Left hindlimb (tissue), 1 donor: ENCODE data around the gene HCFC1.
A peak's percentile ranks its signal among the peaks of the same experiment; 100 is the strongest.

Source experiments
- DNase-seq: peaks from one replicate; pipeline ENCODE4 v3.0.0-alpha.2; 2018

HCFC1 gene

DNA sequence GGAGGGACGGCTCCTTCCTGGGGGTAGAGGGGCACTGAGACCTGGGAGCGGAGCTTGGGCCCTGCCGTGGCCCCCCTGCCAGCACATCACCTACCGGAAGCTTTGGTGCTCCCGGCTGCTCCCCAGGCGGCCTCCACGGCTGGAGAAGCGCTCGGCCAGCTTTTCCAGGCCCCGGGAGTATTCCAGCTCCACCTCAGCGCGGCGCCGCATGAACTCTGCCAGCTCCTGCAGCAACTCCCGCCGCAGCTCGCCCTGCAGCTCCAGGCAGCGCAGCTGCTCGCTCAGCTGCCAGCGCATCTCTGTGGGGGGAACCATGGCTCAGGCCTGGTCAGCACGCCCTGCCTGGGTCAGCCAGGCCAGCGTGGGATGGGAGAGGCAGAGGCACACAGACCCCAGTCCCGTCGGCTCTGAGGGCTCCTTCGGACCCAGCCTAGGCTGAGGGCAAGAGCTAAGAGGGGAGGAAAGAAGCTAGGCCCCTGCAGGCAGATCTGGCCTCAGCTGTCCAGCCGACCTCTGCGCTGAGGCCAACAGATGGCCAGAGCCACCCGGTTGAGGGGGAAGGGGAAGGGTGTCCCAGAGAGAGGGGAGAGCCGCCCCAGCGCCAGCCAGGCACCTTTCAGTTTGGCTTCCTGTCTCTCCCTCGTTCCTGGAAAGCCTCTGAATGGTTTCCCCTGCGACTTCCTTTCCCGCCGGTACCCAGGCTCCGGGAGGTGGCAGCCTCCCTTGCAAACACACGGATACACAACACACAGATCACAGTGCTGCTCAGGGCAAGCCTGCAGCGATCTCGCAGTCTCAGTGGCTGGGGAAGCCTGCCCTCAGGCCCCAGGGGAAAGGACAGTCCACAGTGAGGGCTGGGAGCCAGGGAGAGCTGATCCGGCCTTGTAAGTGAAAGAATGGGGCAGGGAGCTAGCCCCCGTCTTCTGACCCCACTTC lies 49.8 kb downstream of the HCFC1 start:
- DNase-seq, result peak; percentile 28

DNA sequence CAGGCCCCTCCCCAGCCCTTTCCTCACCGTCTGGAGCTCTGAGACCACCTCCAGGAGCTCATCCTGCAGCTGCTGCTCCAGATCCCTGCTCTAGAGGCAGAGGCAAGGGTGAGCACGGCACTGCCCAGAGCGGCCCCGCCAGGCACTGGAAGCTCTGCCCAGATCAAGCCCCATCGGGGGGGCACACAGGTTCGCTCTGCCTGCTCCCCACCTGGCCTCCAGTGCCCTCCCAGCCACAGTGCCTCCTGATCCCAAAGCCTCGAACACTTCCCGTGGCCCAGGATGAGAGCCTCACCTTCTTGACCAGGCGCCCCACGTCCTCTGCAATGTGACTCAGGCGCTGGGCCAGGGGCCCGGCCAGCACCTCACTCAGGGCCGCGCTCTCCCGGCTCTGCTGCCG lies 50.5 kb downstream of the HCFC1 start:
- DNase-seq, result no peak

DNA sequence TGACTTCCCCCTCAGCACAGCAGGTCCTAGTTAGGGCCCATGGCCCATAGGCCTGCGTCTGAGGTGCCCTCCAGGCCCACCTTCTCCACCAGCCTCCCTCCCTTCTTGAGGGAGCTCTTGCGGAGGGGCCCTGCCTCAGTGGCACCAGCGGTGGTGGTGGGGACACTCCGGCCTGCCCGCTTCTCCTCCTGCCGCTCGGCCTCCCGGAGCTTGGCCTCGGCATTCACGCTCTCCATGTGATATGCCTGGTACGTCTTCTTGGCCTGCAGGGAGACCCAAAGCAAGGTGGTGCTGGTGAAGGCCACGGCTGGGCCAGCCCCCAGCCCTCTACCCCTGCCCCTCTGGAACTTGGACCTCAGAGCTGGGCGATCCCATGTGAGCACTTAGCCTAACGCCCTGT lies 51.1 kb downstream of the HCFC1 start:
- DNase-seq, result no peak

DNA sequence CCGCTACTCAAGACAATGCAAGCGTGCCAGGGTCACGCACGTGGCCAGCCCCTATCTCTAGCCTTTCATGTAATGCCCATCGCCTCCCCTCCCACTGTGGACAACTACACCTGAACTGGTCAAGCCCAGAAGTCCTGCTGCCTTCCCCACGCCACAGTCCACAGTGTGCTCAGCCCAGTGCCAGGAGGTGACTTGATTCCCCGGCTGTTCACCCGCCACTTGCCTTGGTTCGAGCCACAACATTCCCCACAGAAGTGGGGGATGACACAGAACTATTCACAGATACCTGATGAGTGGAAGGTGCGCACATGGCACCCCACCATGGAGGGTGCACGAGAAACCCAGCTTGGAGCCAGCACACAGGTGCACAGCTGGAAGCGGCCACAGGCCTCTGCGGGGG lies 52.3 kb downstream of the HCFC1 start:
- DNase-seq, result no peak

DNA sequence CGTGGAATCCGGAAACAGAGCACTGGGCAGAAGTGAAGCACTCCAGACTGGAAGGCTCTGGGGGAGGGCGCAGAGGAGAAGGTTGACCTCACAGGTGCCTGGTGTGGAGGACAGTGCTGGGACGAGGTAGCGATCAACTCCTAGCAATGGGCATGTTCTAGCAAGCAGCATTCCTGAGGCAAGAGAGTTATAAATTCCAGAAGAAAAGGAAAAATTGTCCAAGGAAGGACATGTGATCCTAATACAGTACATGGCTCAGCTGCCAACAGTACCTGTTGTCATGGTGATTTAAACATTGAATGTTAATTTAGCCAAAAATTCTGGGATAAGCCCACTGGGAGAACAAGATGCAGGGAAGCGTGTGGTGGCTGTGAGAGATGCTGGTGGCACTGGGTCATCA lies 53.7 kb downstream of the HCFC1 start:
- DNase-seq, result no peak

DNA sequence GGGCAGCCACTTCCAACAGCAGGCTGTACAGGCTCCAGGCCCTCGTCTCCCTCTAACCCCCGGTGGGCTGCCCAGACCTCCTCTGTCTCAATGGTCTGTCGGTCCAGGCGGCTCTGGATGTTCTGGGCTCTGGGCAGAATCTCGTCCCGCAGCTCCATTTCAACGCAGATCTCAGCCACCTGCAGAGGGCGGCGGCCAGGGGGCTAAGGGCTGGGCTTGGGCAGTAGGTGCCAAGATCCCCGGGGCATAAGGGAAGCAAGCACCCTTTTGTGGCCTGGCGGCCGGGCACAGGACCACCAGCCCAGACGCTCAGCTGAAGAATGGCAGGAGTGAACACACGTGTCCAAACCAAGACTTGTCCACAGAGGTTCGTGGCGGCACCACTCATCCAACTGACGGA lies 57.9 kb downstream of the HCFC1 start:
- DNase-seq, result no peak

DNA sequence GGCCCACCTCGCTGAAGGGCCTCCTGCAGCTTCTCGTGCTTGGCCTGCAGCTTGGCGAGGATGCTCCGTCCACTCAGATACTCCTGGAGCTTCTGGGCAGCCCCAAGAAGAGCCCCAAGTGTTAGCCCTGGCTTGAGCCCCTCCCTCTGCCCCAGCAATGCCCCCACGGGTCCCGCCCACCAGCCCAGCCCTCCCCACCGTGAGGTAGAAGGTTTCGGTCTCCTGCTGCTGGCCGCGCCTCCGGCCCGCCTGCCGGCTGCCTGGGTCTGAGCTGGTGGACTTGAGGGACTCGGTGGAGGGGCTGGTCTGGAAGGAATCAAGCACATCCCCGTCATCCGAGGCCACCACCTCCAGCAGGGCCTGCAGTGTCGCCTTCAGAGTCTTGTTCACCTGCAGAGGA lies 58.4 kb downstream of the HCFC1 start:
- DNase-seq, result no peak

DNA sequence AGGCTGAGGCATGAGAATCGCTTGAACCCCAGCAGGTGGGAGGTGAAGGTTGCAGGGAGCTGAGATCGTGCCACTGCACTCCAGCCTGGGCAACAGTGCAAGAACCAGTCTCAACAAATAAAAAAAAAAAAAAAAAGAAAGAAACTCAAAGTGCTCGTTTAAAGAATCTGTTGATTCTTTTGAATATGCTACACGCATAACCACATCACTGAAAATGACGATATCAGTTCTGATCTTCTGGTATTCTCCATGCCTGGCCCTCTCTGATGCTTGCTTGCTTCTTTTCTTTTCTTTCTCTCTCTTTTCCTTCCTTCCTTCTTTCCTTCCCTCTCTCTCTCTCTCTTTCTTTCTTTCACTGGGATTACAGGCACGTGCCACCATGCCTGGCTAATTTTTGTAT lies 59.8 kb downstream of the HCFC1 start:
- DNase-seq, result no peak

DNA sequence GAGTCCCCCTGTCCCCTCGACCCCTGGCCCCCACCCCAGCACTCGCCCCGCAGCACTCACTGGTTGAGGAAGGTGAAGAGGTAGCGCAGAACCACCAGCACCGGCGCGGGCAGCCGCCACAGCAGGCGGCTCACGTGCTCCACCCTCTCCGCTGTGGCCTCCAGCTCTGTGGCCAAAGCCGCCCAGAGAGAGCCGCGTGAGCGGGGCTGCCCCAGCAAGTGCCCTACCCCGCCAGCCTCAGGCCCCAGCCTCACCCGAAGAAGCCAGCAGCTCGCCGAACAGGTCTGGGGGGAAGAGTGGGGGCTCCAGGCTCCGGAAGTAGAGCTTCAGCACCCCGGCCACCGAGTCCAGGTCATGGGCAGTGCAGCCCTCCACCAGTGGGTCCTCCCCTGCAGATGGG lies 61.2 kb downstream of the HCFC1 start:
- no peak for DNase-seq

DNA sequence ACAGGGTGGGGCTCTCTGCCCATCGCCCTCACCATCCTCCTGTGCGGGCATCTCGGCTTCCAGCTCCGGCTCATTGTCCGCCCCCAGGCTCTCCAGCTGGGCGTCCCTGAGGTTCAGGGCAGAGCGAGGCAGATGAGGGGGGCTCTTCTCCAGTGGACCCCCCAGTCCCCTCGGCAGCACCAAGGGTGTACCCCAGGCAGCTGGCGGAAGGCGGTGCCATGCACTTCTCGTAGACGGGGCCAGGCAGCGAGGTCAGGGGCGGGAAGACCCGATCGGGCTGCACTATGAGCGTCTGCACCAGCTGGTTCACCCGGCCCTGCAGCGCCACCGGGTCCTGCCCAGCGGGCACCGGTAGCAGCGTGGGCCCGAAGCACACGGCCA lies 61.6 kb downstream of the HCFC1 start:
- no peak for DNase-seq

DNA sequence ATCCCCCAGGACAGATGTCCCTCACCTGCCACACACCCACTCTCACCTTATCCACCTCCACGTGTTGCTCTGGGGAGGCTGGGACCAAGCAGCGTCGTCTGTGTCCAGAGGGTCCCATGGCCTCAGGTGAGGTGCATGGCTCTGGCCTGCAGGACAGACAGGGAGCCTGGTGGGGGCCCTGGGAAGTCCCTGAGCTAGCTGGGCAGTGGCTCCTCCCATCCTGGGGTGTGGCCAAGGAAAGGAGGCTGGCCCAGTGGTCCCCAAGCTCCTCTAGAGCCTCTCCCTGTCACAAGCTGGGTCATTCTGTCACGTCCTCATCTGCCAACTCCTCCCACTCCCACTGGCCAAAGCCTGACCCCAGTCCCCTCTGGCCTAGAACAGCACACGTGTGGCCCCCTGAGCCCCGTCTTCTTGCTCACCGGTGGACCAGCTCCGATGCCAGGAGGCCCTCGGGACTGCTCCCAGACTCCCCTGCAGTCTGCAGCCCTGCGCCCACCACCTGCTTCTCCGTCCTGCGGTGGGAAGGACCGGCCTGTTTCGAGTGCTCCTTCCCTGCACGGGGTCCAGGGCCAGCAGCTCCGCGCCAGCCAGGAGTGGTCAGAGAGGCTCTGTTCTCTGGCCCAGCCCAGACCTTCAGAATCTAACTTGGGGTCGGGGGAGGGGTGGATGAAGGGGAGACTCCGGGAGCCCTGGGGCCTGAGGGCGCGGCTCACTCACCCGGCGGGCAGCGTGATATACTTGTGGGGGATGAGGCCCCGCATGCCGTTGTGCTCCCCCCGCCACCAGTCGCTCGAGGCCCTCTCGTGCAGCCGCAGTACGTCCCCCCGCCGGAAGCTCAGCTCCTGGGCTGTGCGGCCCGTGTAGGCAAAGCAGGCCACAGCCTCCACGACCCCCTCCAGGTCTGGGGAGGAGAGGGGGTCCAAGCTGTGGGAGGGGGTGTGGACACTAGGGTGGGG lies 62.3 kb downstream of the HCFC1 start:
- no peak for DNase-seq

DNA sequence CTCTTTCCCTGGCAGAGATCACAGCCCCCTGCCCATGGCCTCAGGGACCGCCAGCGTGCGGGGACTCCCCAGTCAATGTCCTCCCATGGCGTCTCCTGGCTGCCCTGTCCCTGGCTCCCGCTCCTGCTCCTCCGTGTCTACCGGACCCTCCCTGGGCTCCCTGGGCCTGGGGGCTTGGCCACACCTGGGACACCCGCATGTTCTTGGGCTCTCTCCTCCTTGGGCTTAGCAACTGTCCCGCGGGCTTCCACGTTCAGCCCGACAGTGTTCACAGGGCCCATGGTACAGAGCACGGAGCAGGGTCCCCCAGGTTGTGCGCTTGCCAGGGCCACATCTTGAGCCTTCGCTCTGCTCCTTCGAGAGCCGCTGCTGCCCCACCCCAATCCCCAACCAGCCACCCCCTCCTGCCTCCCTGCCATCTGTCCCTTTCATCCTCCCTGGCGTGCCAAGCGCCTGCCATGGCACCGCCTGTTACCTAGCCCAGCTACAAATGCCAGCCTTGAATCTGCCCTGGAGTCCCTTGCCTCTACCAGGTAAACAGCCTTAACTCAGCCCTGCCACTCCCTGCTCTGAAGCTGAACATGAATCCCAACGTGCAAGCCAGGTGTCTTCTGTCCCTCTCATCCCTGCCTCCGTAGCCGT lies 63.3 kb downstream of the HCFC1 start:
- no peak for DNase-seq

DNA sequence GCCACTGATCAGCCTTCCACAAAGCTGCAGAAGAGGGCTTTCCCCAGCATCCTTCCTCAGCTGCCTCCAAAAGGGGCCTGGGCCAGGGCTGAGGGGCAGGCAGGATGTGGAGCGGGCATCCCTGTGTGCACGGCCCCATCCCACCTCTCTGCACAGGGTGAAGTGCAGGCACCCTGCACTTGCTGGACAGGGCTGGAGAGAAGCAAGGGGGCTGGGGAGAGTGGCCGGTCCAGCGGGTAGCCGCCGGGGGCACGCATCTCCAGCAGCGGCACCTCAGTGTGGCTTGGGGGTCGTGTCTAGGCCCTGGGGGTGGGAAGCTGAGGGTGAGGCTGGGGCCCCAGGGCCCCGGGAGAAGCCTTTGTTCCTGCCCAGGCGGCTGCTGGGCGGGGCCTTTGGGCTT lies 64.2 kb downstream of the HCFC1 start:
- no peak for DNase-seq

DNA sequence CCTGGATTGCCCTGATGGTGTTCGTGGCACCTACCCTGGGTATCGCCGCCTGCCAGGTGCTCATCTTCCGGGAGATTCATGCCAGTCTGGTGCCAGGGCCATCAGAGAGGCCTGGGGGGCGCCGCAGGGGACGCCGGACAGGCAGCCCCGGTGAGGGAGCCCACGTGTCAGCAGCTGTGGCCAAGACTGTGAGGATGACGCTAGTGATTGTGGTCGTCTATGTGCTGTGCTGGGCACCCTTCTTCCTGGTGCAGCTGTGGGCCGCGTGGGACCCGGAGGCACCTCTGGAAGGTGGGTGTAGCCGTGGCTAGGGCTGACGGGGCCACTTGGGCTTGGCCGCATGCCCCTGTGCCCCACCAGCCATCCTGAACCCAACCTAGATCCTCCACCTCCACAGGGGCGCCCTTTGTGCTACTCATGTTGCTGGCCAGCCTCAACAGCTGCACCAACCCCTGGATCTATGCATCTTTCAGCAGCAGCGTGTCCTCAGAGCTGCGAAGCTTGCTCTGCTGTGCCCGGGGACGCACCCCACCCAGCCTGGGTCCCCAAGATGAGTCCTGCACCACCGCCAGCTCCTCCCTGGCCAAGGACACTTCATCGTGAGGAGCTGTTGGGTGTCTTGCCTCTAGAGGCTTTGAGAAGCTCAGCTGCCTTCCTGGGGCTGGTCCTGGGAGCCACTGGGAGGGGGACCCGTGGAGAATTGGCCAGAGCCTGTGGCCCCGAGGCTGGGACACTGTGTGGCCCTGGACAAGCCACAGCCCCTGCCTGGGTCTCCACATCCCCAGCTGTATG lies 65.3 kb downstream of the HCFC1 start:
- DNase-seq, result no peak

DNA sequence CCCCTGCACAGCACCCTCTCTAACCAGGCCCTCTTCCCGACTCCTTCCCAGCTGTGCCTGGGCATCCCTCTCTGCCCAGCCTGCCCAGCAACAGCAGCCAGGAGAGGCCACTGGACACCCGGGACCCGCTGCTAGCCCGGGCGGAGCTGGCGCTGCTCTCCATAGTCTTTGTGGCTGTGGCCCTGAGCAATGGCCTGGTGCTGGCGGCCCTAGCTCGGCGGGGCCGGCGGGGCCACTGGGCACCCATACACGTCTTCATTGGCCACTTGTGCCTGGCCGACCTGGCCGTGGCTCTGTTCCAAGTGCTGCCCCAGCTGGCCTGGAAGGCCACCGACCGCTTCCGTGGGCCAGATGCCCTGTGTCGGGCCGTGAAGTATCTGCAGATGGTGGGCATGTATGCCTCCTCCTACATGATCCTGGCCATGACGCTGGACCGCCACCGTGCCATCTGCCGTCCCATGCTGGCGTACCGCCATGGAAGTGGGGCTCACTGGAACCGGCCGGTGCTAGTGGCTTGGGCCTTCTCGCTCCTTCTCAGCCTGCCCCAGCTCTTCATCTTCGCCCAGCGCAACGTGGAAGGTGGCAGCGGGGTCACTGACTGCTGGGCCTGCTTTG lies 66.0 kb downstream of the HCFC1 start:
- no peak for DNase-seq

DNA sequence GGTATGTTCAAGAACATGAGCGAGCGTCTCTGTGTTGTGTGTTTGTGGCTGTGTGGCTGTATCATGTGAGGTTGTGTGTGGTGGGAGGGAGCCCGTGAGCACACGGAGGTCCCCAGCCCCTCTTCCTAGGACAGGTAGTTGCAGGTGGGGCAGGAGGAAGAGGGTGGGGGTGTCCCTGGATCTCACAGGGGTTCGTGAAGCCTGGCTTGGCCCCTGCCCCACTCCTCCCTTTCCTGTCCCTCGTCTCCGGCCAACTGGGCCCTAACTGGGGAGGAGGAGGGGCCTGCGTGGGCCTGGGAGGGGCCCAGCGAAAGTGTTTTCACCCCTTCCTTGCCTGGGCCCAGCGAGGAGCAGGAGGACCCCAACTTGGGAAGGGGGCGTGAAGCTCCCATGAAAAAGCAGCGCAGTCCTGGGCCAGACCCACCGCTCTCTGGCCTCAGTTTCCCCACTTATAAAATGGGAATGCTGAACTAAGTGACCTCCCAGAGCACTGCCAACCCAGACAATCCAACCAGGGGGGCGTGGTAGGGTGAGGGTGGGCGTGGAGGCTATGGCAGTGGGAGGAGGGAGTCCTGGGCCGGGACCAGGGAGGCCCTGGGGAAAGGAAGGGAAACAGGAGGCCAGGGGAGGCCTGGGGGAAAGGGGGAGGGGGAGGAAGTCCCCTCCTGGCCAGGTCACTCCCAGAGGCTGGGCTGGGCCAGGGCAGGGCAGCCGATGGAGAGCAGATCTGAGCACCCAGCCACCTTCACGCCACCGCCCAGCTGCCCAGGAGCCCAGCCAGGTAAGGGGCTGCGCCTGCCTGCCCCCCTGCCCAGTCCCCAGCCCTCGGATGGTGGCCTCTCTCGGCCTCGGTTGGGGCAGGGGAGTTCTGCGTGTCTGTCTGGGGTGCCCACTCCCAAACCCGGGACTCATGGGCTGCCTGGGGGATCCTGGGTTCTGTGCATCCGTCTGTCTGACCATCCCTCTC lies 67.3 kb downstream of the HCFC1 start, which contains the start of gene AVPR2:
Gene AVPR2, plus strand, starts transcription at position 683 of the 967 bp plus-strand sequence. CDS start 473 bp downstream, outside the sequence.
- DNase-seq, result no peak

DNA sequence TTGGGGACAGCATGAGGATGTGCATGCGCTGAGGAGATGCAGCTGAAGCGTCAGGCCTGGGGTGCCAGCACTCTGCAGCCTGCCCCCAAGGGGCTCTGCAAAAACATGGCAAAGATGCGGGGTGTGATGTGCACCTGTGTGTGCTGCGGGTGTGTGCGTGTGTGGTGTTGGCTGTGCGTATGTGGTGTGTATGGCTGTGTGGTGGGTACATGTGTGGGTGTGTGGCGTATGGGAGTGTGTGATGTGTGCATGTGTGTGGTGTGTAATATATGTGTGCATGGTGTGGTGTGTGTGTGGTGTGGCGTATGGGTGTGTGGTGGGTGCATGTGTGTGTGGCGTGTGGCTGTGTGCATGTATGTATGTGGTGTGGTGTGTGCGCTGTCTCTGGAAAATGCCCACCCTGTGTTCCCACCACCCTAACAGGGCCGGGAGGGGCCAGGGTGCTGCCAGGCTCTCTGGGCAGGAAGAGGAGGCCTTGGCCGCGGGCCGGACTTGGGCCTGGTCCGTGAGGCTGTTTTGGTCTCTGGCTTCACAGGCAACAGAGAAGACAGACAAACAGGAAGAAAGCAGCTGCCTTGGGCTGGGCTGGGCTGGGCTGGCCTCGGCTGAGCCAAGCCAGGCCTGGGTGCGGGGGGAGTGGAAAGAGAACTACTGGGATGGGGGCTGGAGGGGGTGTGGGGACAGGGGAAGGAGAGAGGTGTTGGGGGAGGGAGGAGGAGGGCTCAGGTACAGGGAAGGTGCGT lies 68.2 kb downstream of the HCFC1 start:
- no peak for DNase-seq

DNA sequence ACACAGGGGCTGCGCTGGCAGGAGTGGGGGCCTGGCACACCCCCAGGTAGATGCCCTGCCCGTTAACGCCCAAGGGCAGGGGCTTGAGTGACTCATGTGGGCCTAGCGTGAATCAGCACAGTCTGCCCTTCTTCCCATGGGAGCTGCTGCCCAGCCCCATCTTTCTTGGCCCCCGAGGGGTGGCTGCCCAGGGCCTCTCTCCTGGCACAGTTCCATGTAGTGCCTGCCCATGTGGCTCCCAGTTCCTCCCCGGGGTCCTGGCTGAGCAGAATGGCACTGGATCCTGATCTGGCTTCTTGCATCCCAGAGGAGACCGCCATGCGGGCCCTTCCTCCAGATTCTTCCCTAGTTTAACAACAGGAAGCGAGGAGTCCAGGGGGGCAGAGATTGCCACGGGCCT lies 69.2 kb downstream of the HCFC1 start:
- no peak for DNase-seq

DNA sequence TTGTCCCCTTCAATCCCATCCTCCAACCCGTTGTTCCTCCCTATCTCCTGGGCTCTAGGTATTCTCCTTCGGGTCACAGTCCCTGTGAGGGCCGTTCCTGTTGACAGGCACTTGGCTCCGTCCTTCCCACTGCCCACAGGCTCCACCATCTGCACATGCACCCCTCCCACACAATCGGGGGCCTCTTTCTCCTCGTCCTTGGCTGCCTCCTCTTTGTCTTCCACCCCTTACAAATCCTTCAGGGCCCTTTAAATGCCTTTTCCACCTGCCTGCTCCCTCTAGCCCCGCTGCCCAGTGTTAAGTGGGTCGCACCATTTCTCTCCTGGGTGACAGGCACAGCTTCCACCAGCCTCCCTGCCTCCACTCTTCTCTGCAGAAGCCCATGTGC lies 69.9 kb downstream of the HCFC1 start:
- DNase-seq, result no peak
